Stimulated activated naive CD8-positive, alpha-beta T cell treated with anti-CD3 and anti-CD28 coated beads, Interleukin-15, Interleukin-2, amounts not matched to agents 100 U/mL and 50 U/mL, for 24 hours (primary cell): ENCODE measurements around the gene SLC18A3.

ENCODE experiments used
- ATAC-seq: fragments of 150-1000 bp; cut with Tn5 transposase; one replicate; pipeline ENCODE4 v1.10.0; 2021
- DNase-seq: peaks from one replicate; pipeline ENCODE4 v3.0.0; 2021

Gene SLC18A3

GRCh38 chr10:49611816-49612512 is 1.9 kb downstream of the SLC18A3 start:
- ATAC-seq: no peak
- DNase-seq: no peak

DNA sequence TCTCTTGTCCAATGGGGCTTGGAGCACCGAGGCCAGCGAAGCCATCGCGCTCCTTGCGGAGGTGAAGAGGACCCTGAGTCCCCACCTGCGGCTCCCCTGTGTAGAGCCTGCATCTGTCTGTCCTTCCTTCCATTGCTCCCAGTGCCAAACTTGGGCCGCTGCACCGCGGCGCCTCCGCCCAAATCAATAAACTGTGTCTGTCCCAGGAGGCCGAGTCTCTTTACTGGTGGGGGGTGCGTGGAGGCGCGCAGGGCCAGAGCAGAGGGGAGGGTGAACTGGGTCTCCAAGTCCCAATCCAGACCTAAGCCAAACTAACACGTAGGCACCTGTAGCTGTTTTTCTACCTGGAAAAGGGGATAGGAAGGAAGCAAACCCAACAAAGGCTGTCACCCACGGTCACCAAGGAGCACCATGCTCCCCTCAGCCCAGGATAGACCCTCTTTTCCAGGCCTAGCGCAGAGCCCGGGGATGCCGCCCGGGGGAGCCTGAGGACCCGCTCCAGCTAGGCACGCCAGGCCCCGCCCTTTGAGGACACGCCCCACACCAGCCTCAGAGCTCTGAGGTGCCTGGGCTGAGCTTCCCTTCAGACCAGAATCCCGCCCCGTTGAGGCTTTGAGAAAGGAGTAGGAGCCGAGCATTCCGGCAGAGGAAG is 2.5 kb downstream of the SLC18A3 start:
- DNase-seq (no peak), ATAC-seq (no peak)

- DNase-seq (no peak), ATAC-seq (no peak)
Measured at GRCh38 chr10:49613165-49613881, 3.2 kb downstream of the SLC18A3 start.

DNA sequence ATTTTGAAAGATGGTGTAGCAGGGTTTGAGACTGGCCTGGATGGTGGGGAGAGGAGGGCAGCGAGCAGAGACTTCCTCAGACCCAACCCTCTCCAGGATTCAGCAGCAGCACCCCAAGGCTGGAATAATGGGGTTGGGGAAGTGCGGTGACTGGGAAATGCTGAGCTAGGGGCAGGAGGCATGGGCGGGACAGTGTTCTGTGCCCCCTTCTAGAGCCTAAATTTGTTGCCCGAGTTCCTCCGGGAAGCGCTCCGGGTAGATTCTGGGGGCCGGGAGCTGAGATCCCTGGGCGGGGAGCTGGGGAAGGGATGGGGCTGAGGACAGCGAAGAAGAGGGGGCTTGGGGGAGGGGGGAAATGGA is 3.8 kb downstream of the SLC18A3 start, which contains the start of gene CHAT:
CHAT (plus strand) TSS at position 156 of the 360 bp plus-strand sequence; CDS start at position 309, 153 bp downstream.
- ATAC-seq (no peak), DNase-seq (no peak)

DNA sequence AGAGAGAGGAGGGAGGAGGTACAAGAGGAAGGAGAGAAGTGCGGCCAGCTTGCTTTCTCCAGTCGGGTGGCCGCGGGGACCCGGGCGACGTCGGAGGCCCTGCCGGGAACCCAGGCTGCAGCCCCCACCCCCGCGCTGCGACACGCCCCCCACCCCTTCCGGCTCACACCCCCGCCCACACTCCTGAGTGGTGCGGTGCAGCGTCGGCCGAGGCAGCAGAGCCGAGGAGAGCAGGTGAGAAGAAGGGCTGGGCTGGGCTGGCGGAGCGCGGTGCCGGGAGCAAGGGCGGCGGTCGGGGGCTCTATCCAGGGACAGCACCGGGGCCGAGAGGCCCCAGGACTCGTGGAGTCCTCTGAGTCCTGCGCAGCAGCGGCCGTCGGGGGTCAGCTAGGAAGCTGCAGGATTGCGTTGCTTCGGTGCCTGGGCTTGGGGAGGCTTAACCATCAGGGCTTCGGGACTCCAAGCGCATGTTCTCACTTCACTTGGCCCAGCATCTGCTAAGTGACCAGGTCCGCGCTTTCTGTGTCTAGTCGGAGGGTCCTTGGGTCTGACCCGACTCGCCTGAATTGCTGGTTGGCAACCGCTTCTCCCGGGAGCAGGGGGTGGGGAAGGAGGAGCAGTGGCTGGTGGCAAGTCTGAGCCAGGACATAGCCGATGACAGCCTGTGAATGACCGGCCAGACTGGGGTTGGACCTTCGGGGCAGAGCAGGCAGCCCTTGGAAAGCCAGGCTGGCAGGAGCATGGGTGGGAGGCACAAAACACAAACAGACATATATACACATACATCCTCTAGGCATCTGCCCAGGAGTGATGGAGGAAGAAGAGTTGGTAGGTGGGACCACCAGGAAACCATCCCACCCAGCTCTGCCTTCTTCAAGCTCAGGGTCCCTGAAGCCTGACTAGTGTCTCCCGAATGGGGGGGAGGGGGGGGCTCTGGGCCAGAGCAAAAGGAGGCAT is 4.4 kb downstream of the SLC18A3 start:
- no peak for DNase-seq
- no peak for ATAC-seq

DNA sequence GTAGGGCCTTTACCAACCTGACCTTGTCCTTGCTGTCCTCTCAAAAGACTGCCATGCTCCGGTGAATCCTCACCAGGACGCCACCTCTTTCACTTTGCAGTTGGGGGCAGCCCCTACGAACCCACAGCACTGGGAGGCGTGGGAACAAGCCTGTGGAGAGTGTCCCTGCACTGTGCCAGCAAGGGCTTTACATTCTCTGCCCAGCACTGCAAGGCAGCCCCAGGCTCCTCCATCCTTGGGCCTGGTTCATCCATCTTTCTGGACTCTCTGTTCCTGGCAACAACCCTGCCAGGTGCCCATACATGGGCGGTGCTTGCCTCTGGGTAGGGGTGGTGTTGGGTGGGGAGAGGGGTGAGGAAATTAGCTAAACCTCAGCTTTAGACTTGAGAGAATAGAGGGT is 5.1 kb downstream of the SLC18A3 start:
- ATAC-seq: no peak
- no peak for DNase-seq

DNA sequence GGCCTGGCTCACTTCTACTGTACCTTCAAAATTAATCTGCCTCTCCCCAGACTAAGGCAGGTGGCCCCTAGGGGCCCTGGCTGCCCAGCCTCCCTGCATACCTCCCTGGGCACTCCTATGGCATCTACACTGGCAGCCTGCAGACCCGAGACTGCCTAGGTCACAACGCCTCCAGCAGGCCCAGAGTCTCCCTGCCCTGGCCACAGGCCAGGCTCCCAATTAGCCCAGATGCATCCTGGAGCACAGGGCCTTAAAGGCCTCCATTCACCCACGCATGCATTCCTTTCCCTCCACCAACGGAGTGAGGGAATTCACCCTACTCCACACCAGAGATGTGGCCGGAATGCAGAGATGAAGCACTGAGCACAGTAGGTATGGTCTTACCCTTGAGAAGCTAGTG is 5.6 kb downstream of the SLC18A3 start:
- ATAC-seq (no peak), DNase-seq (no peak)

GRCh38 chr10:49616421-49617101 is 6.5 kb downstream of the SLC18A3 start:
- ATAC-seq: no peak
- DNase-seq: no peak

GRCh38 chr10:49617121-49618020 is 7.3 kb downstream of the SLC18A3 start:
- ATAC-seq (no peak), DNase-seq (no peak)

- DNase-seq (no peak), ATAC-seq (no peak)
Measured at GRCh38 chr10:49618821-49619220, 8.7 kb downstream of the SLC18A3 start.

GRCh38 chr10:49619613-49620012 is 9.5 kb downstream of the SLC18A3 start:
- no peak for ATAC-seq
- no peak for DNase-seq

GRCh38 chr10:49620286-49620810 is 10.2 kb downstream of the SLC18A3 start:
- DNase-seq: no peak

DNA sequence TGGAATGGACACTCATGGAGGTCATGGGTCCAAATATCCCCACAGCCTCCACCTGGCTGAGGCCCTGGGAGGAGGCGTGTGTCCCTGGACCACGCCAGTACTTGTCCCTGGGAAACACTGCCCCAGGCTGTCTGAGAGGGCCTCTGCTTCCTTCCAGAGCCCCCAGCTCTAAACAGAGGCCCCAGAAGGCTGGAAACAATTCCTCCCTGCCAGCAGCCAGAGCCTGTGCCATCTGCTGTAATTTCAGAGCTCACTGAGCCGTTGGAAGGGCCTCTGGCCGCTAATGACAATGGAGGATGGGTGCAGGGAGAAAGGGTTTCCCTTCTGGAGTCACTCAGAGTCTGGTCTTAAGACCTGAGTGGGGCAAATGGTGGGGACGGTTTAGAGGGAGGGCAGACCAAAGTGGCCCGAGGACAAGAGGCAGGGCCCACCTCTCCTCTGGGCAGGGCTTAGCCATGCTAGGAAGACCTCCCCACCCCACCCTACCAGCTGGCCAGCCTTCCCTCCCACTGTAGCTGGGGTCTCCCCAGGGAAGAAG is 10.8 kb downstream of the SLC18A3 start:
- ATAC-seq: no peak
- no peak for DNase-seq

More at GRCh38 chr10:49620286-49620810, 10.2 kb downstream of the SLC18A3 start:
- ATAC-seq: no peak

DNA sequence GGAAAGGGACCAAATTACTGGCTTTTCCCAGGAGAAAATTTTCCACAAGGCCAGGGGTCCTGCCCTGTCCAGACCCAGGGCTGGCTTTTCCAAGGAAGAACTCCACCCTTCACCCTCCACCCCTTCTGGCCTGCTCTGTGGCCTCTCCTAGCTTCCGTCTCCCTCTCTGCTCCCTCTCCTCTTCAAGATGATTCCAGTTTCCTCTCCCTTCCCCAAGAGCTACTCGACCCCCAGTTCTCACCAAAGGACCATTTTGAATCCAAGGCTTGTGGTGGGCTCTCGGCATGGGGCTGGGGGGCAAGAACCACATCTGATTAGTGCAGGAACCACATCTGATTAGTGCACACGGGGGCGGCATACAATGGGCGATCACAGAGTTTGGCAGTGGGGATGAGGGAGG is 11.5 kb downstream of the SLC18A3 start:
- ATAC-seq (no peak), DNase-seq (no peak)

DNA sequence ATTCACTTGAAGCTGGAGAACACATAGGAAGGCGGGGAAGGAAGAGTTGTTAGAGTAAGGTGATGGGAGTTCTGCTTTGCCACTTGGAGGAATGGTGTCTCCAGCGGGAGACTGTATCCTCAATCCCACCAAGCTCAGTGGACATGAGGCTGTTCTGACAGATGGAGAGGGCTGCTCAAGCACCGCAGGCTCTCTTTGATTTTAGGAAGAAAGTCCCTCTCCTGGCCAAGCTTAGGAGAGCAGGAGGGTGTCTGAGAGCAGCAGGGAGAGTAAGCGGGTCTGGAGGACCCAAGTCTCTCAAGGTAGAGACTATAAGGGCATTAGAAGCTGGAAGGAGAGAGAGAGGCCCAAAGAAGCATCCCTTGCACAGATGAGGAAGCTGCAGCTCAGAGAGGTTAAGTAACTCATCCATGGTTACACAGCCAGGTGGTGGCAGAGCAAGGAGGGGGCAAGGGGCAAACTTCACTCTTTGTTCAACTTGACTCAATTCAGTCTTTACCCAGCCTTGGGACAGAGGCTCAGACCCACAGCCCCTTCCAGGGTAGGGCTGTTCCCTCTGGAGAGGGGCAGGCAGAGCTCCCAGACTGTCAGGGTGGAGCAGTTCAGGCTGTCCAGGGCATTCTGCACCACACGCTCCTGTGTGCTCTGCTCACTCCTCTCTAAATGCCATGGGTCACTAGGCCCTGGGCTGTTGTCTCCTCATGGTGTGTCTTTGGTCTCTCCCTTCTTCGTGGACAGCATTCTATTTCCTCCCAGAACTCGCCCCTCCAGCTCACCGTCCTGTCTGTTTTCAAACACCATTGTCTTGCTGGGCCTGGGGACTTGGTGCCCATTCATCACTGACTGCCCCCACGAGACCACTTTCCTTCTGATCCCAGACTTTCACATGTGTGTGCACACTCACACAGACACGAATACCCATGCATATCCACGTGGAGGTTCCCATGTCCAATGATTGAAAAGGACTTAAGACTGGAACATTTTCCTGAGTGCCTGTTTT is 12.6 kb downstream of the SLC18A3 start:
- no peak for ATAC-seq
- DNase-seq: no peak

- DNase-seq (no peak), ATAC-seq (no peak)
Measured at GRCh38 chr10:49624629-49625028, 14.5 kb downstream of the SLC18A3 start.

DNA sequence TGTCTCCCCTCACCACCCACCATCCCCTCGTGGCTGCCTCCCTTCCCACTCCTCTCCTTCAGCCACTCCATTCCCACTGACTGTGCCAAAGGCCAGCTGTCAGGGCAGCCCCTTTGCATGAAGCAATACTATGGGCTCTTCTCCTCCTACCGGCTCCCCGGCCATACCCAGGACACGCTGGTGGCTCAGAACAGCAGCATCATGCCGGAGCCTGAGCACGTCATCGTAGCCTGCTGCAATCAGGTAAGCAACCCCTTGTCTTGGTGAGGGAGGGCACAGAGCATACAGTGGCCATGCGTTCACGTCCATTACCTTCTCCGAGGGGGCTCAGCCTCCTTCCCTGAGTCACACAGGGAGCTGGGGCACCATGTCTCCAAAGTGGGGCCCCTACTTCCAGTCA is 15.3 kb downstream of the SLC18A3 start:
- no peak for DNase-seq
- ATAC-seq: no peak

DNA sequence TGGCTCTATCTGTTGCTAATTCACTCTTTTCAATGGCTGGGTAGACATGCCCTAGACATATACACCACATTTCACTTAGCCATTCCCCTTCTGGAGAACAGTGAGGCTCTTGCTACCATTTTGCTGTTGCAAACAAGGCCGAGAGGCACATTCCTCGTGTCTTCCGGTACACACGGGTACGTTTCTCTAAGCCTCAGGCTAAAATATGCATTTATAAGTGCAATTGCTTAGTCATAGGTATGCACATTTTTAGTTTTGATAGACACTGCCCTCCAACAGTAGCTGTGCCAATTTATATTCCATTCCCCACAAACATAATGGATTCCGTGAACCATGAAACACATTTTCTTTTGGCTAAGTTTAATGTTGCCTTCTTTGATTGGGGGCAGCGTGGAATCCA is 16.9 kb downstream of the SLC18A3 start:
- ATAC-seq (no peak), DNase-seq (no peak)
